Peyer's patch (tissue), 4 donors: Measurements from ENCODE around the gene SNX18. TPM values are rescaled to one million over a fixed set of nuclear protein-coding genes. Genes with fewer than 3 reads are reported as not detected.
A peak's percentile ranks its signal among the peaks of the same experiment; 100 is the strongest.

Source experiments
- DNase-seq, 3 donors: peaks; one replicate each; pipeline ENCODE4 v3.0.0-alpha.2; 2017 to 2019
- H3K27ac ChIP-seq, 4 donors: fragments of 200-600 bp; sonication (generic); one replicate each; pipeline ENCODE4 v1.5.1; 2016 to 2019
- H3K27me3 ChIP-seq, 2 donors: fragments of 200-600 bp; sonication (generic); one replicate each; pipeline ENCODE4 v1.5.1; 2019
- H3K36me3 ChIP-seq, 3 donors: fragments of 200-600 bp; sonication (generic); one replicate each; pipeline ENCODE4 v1.5.1; 2016 to 2019
- H3K4me1 ChIP-seq, 4 donors: fragments of 200-600 bp; sonication (generic); one replicate each; pipeline ENCODE4 v1.5.1; 2016 to 2019
- H3K4me3 ChIP-seq, 4 donors: fragments of 200-600 bp; sonication (generic); 1 replicate in 3 of 4; 2 replicates in 1 of 4; pipeline ENCODE4 v1.5.1; 2016 to 2019; ENCODE audit warnings: mild to moderate bottlenecking in 1 of 4
- H3K9me3 ChIP-seq, 4 donors: fragments of 200-600 bp; sonication (generic); one replicate each; pipeline ENCODE4 v1.5.1; 2016 to 2019; ENCODE audit warnings: mild to moderate bottlenecking in 1 of 4
- POLR2A ChIP-seq, 2 donors: fragments of 450-650 bp; IDR thresholded peaks; one replicate each; pipeline ENCODE4 v1.5.1; 2017; ENCODE audit warnings: antibody characterized with exemption in 2 of 2, mild to moderate bottlenecking in 2 of 2, moderate library complexity in 2 of 2
- total RNA-seq, 4 donors: library from RNA; depleted of rRNA; stranded (reverse); fragments of >200 nt; gene quantifications; one replicate each; pipeline ENCODE4 v1.1.0, GENCODE V29; 2016
- TF ChIP-seq, protein P1 (sequence below), 6 experiments: fragments of 450-650 bp in 4 of 6; fragments of 200-600 bp in 2 of 6; sonication (generic) in 1 of 6; IDR thresholded peaks; one replicate each; pipeline ENCODE4 v1.5.1; 2017 to 2019; ENCODE audit warnings: antibody characterized with exemption in 6 of 6, mild to moderate bottlenecking in 3 of 6, moderate library complexity in 1 of 6

SNX18 gene
- total RNA-seq, 4 donors from 2014 or later, result 18.2 to 28.0 (median 22.5) TPM

DNA sequence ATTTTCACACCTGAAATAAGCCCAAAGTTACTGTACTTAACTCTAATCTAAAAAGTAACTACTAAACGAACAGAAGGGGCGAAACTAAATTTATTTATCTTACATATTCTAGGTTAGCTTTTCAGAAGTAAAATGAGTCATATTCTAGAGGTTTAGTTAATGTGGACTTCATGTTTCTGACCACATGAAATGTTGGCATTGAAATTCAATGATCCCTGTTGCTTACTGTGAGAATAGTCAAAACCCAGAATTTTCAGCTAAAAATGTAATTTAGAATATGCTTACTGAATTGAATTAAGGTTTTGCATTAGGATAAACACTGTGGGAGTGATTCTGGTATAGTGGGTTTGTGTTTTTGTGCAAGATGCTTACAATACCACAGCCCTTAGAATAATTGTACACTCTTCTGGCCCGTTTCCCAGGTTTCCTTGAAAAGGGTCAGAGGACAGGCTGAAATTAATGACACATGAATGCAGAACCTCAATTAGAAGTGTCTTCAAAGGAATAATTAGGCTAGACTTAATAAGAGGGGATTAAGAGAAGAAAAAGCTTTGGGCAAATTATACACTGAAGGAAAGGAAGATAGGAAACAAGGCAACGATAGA lies 1.4 kb upstream of the SNX18 start:
- no peak for TF ChIP-seq POLR2A (IDR thresholded peaks at IDR 0.05)
- TF ChIP-seq, protein P1, sequence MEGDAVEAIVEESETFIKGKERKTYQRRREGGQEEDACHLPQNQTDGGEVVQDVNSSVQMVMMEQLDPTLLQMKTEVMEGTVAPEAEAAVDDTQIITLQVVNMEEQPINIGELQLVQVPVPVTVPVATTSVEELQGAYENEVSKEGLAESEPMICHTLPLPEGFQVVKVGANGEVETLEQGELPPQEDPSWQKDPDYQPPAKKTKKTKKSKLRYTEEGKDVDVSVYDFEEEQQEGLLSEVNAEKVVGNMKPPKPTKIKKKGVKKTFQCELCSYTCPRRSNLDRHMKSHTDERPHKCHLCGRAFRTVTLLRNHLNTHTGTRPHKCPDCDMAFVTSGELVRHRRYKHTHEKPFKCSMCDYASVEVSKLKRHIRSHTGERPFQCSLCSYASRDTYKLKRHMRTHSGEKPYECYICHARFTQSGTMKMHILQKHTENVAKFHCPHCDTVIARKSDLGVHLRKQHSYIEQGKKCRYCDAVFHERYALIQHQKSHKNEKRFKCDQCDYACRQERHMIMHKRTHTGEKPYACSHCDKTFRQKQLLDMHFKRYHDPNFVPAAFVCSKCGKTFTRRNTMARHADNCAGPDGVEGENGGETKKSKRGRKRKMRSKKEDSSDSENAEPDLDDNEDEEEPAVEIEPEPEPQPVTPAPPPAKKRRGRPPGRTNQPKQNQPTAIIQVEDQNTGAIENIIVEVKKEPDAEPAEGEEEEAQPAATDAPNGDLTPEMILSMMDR (IDR thresholded peaks at IDR 0.05), result no peak
- DNase-seq, result no peak
- peaks cover 0 to 20% (median 5%) of the 10 kb centered on the region in 4 donors for H3K4me1 ChIP-seq

GRCh38 chr5:54517174-54517511 lies 416 bp upstream of the SNX18 start:
- peaks cover 0 to 30% (median 5%) of the 10 kb centered on the region in 4 donors for H3K4me1 ChIP-seq
- TF ChIP-seq, protein P1 (IDR thresholded peaks at IDR 0.05), result no peak
- no peak for TF ChIP-seq POLR2A (IDR thresholded peaks at IDR 0.05)
- no peak overlapping the region for H3K27ac ChIP-seq
- no peaks in the 10 kb centered on the region for H3K9me3 ChIP-seq
- DNase-seq, result no peak
- peak overlapping the region in 3 of 4 donors; percentile 95 to 97 (median 95) for H3K4me3 ChIP-seq
- H3K36me3 ChIP-seq, result no peaks in the 10 kb centered on the region
- no peaks in the 10 kb centered on the region for H3K27me3 ChIP-seq

More for the DNA sequence above, 1.4 kb upstream of the SNX18 start:
- Histone ChIP-seq H3K9me3 (no peaks in the 10 kb centered on the region), H3K27me3 (no peaks in the 10 kb centered on the region), H3K27ac (no peak overlapping the region), H3K4me3 (no peak overlapping the region), H3K36me3 (no peaks in the 10 kb centered on the region)

GRCh38 chr5:54518146-54518817 lies 723 bp downstream of the SNX18 start:
- H3K27ac ChIP-seq, result peak overlapping the region; percentile 79 to 95 (median 94)
- peak; percentile 47 to 77 (median 76) for DNase-seq
- H3K4me3 ChIP-seq, result peak overlapping the region; percentile 92 to 97 (median 95)
- peaks cover 0 to 40% (median 5%) of the 10 kb centered on the region in 4 donors for H3K4me1 ChIP-seq
- H3K36me3 ChIP-seq, result no peaks in the 10 kb centered on the region
- H3K9me3 ChIP-seq, result no peaks in the 10 kb centered on the region
- TF ChIP-seq, protein P1 (IDR thresholded peaks at IDR 0.05), result peak in 1 of 6 experiments; percentile 11
- TF ChIP-seq POLR2A (IDR thresholded peaks at IDR 0.05), result no peak
- H3K27me3 ChIP-seq, result no peaks in the 10 kb centered on the region

DNA sequence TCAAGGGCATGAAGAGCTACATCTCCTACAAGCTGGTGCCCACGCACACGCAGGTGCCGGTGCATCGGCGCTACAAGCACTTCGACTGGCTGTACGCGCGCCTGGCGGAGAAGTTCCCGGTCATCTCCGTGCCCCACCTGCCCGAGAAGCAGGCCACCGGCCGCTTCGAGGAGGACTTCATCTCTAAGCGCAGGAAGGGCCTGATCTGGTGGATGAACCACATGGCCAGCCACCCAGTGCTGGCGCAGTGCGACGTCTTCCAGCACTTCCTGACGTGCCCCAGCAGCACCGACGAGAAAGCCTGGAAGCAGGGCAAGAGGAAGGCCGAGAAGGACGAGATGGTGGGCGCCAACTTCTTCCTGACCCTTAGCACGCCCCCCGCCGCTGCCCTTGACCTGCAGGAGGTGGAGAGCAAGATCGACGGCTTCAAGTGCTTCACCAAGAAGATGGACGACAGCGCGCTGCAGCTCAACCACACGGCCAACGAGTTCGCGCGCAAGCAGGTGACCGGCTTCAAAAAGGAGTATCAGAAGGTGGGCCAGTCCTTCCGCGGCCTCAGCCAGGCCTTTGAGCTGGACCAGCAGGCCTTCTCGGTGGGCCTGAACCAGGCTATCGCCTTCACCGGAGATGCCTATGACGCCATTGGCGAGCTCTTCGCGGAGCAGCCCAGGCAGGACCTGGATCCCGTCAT lies 1.4 kb downstream of the SNX18 start:
- Histone ChIP-seq H3K36me3 (no peaks in the 10 kb centered on the region), H3K27me3 (no peaks in the 10 kb centered on the region), H3K9me3 (no peaks in the 10 kb centered on the region), H3K27ac (peak overlapping the region; percentile 5 to 95 (median 94)), H3K4me3 (peak overlapping the region; percentile 92 to 97 (median 95)), H3K4me1 (peaks cover 0 to 46% (median 7%) of the 10 kb centered on the region in 4 donors)
- TF ChIP-seq, protein P1 (IDR thresholded peaks at IDR 0.05), result no peak
- no peak for TF ChIP-seq POLR2A (IDR thresholded peaks at IDR 0.05)
- peak in 1 of 3 donors; percentile 51 for DNase-seq

DNA sequence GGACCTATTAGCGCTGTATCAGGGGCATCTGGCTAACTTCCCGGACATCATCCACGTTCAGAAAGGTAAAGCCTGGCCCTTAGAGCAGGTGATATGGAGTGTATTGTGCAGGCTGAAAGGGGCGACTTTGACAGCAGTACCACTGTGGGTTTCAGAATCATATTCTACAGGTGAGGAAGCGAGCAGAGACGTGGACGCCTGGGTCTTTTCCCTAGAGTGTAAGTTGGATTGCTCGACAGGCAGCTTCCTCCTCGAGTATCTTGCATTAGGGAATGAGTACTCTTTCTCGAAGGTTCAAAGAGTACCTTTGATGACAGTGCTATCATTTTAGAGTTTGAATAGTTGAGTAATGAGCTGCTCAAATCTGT lies 1.9 kb downstream of the SNX18 start:
- peak overlapping the region; percentile 5 to 95 (median 94) for H3K27ac ChIP-seq
- no peak for TF ChIP-seq POLR2A (IDR thresholded peaks at IDR 0.05)
- TF ChIP-seq, protein P1 (IDR thresholded peaks at IDR 0.05), result no peak
- no peaks in the 10 kb centered on the region for H3K27me3 ChIP-seq
- H3K36me3 ChIP-seq, result no peaks in the 10 kb centered on the region
- no peaks in the 10 kb centered on the region for H3K9me3 ChIP-seq
- DNase-seq, result no peak
- H3K4me1 ChIP-seq, result peaks cover 0 to 52% (median 10%) of the 10 kb centered on the region in 4 donors
- H3K4me3 ChIP-seq, result peak overlapping the region; percentile 92 to 97 (median 95)
